Mucosa of descending colon (tissue), 3 donors: ENCODE measurements around the gene HOGA1. TPM values are rescaled to one million over a fixed set of nuclear protein-coding genes. Genes with fewer than 3 reads are reported as not detected.

Experiments used
- ATAC-seq: fragments of 200-7000 bp; cut with Tn5 transposase; one replicate; pipeline ENCODE4 v1.9.1; 2020; ENCODE audit warnings: mild to moderate bottlenecking, moderate library complexity
- DNase-seq, 3 donors: peaks; one replicate each; pipeline ENCODE4 v3.0.0-alpha.2; 2020
- H3K36me3 ChIP-seq: fragments of 200-600 bp; one replicate; pipeline ENCODE4 v1.8.0; 2021; ENCODE audit warnings: low read depth, mild to moderate bottlenecking
- H3K4me1 ChIP-seq: fragments of 200-600 bp; one replicate; pipeline ENCODE4 v1.8.0; 2021; ENCODE audit warnings: low read depth, mild to moderate bottlenecking
- H3K4me3 ChIP-seq: fragments of 200-600 bp; one replicate; pipeline ENCODE4 v1.8.0; 2021; ENCODE audit warnings: mild to moderate bottlenecking
- H3K9me3 ChIP-seq: fragments of 200-600 bp; one replicate; pipeline ENCODE4 v1.8.0; 2021; ENCODE audit warnings: mild to moderate bottlenecking
- intact Hi-C, 2 donors: fragments of 100-400 bp; cut with DNase I in 1 of 2; cut with micrococcal nuclease in 1 of 2; formaldehyde crosslinking; loops; one replicate each; pipeline versions ENCODE4 v1.11.0 to v1.11.1; 2022; cut with DNase I, micrococcal nuclease
- long read RNA-seq, 2 donors: library from polyadenylated mRNA; unstranded; transcript quantifications; one replicate each; pipeline ENCODE4 v2.0.0, GENCODE V29; 2019 to 2021
- total RNA-seq, 3 donors: library from RNA; stranded (reverse); fragmentation: NEBNext Ultra II Directional in 2 of 3; extraction: Animal tissue kit (Norgen Biotek cat#: 25700) in 2 of 3; gene quantifications; one replicate each; pipeline versions ENCODE4 v1.2.1 to v1.2.4, GENCODE V29; 2021 to 2023
- TF ChIP-seq, protein P1 (sequence below): fragments of 200-600 bp; IDR thresholded peaks from one replicate; pipeline ENCODE4 v1.8.0; 2022; ENCODE audit warnings: antibody characterized with exemption, mild to moderate bottlenecking
- donor health status: DM: no; HTN: no; CAD: no; lungs with moderate emphysema.
- donor health status: DM: no; HTN: no; CAD: no.
- donor health status: DM: no; HTN: yes; CAD: no.

Gene HOGA1
- total RNA-seq: under 1 TPM in 2 of 3 donors, not detected in 1; 0.29 to 0.47 TPM
- long read RNA-seq, donor 1: 0 reads
- long read RNA-seq, donor 2: 0 reads

GRCh38 chr10:97584060-97584797, at the start of gene HOGA1:
HOGA1 (plus strand) TSS chr10:97584389; CDS start chr10:97584704, 315 bp downstream.
- Histone ChIP-seq H3K4me1 (no peaks in the 10 kb centered on the region), H3K36me3 (no peaks in the 10 kb centered on the region), H3K4me3 (no peak within 1 kb of the TSS), H3K9me3 (no peaks in the 10 kb centered on the region)
- intact Hi-C loops: no loop called here
- ATAC-seq (peak; percentile 87), DNase-seq (peak; percentile 13 to 70 (median 32))
- TF ChIP-seq, protein P1, sequence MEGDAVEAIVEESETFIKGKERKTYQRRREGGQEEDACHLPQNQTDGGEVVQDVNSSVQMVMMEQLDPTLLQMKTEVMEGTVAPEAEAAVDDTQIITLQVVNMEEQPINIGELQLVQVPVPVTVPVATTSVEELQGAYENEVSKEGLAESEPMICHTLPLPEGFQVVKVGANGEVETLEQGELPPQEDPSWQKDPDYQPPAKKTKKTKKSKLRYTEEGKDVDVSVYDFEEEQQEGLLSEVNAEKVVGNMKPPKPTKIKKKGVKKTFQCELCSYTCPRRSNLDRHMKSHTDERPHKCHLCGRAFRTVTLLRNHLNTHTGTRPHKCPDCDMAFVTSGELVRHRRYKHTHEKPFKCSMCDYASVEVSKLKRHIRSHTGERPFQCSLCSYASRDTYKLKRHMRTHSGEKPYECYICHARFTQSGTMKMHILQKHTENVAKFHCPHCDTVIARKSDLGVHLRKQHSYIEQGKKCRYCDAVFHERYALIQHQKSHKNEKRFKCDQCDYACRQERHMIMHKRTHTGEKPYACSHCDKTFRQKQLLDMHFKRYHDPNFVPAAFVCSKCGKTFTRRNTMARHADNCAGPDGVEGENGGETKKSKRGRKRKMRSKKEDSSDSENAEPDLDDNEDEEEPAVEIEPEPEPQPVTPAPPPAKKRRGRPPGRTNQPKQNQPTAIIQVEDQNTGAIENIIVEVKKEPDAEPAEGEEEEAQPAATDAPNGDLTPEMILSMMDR: no peak

DNA sequence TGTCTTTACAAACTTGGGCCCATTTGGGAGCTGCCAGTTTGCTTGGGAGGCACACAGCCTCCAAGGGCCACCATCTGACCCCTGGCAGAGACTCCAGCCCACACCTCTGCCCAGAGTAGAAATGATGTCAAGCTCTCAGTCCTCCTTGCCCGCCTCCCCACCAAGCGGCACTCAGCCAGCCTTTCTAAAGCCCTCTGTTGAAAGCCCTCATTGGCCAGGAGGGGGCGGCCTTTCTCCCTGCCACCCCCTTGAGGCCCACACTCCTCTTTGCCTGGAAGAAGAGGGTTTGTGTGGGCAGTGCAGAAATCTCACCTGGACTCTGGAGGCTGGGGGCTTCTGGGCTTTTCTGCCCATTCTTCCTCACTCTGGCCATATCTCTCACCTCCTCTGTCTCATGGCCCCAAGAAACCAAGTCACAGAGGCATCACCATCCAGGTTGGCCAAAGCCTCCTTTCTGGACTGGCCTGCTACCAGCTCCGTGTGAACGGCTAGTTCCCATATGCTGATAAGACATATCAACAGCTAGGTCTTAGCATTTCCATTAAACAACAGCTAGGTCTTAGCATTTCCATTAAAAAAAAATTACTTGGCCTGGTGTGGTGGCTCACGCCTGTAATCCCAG, 49.3 kb upstream of the HOGA1 start:
- intact Hi-C loops: no loop called here
- TF ChIP-seq, protein P1: no peak
- H3K9me3 ChIP-seq: no peaks in the 10 kb centered on the region
- no peak overlapping the region for H3K4me3 ChIP-seq
- H3K36me3 ChIP-seq: no peaks in the 10 kb centered on the region
- ATAC-seq (peak; percentile 37), DNase-seq (peak in 1 of 3 donors; percentile 19)
- no peaks in the 10 kb centered on the region for H3K4me1 ChIP-seq

- no peak overlapping the region for H3K4me3 ChIP-seq
- TF ChIP-seq, protein P1: no peak
- DNase-seq (no peak), ATAC-seq (no peak)
- H3K4me1 ChIP-seq: no peaks in the 10 kb centered on the region
- intact Hi-C loops: no loop called here
- H3K36me3 ChIP-seq: no peaks in the 10 kb centered on the region
- H3K9me3 ChIP-seq: no peaks in the 10 kb centered on the region
Measured at GRCh38 chr10:97537186-97537869, 46.9 kb upstream of the HOGA1 start.

- H3K4me3 ChIP-seq: no peak overlapping the region
- DNase-seq: peak in 1 of 3 donors; percentile 5
- intact Hi-C loops: no loop called here
- ATAC-seq: no peak
- no peaks in the 10 kb centered on the region for H3K4me1 ChIP-seq
- TF ChIP-seq, protein P1: no peak
- H3K9me3 ChIP-seq: no peaks in the 10 kb centered on the region
- no peaks in the 10 kb centered on the region for H3K36me3 ChIP-seq
Measured at GRCh38 chr10:97538411-97538810, 45.8 kb upstream of the HOGA1 start.

DNA sequence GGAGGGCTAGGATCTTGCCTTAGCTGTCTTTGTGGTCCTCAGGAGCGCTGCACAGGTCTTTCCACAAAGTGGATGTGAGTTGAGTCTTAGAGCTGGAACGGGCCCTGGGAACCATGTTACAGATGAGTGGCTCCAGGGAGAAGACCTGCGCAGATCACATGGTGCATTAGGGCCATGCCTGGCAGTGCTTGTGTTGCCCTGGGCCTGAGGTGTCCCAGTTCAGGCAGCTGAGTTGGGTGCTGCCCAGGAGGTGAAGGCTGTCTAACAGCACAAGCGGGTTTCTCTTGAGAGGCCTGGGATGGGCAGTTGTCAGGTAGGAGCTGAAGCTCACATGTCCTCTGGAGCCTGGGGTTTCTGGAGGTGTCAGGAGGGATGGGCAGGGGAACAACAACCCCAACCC, 45.4 kb upstream of the HOGA1 start:
- intact Hi-C loops: no loop called here
- DNase-seq: peak in 1 of 3 donors; percentile 14
- TF ChIP-seq, protein P1: no peak

More for the DNA sequence above, 45.4 kb upstream of the HOGA1 start:
- Histone ChIP-seq H3K36me3 (no peaks in the 10 kb centered on the region), H3K9me3 (no peaks in the 10 kb centered on the region), H3K4me1 (no peaks in the 10 kb centered on the region), H3K4me3 (no peak overlapping the region)
- ATAC-seq: no peak
